WTC11 (cell line): ENCODE data around the gene USH2A.

ENCODE experiments used
- ARID4B ChIP-seq: sonication (generic); formaldehyde crosslinking; IDR thresholded peaks from 2 replicates; pipeline ENCODE4 v1.8.0; 2023; ENCODE audit warnings: missing genetic modification reagents, mild to moderate bottlenecking, borderline replicate concordance
- CREB1 ChIP-seq: sonication (generic); formaldehyde crosslinking; IDR thresholded peaks from 2 replicates; pipeline ENCODE4 v1.8.0; 2023; ENCODE audit warnings: mild to moderate bottlenecking, missing genetic modification reagents
- CTCF ChIP-seq: fragments of 200-600 bp; IDR thresholded peaks from 2 replicates; pipeline ENCODE4 v1.8.0; 2022; ENCODE audit warnings: antibody characterized with exemption
- ELF4 ChIP-seq: sonication (generic); formaldehyde crosslinking; IDR thresholded peaks from 2 replicates; pipeline ENCODE4 v1.8.1; 2022; ENCODE audit warnings: low read depth, mild to moderate bottlenecking, moderate library complexity, missing genetic modification reagents
- ETV6 ChIP-seq: sonication (generic); formaldehyde crosslinking; IDR thresholded peaks from 2 replicates; pipeline ENCODE4 v1.8.1; 2022; ENCODE audit warnings: mild to moderate bottlenecking, missing genetic modification reagents
- FOXK1 ChIP-seq: sonication (generic); formaldehyde crosslinking; IDR thresholded peaks from 2 replicates; pipeline ENCODE4 v1.8.0; 2022; ENCODE audit warnings: mild to moderate bottlenecking, moderate library complexity, missing genetic modification reagents
- IRF2 ChIP-seq: sonication (generic); formaldehyde crosslinking; IDR thresholded peaks from 2 replicates; pipeline ENCODE4 v1.8.0; 2022; ENCODE audit warnings: low read depth, missing genetic modification reagents, borderline replicate concordance
- MAX ChIP-seq: sonication (generic); formaldehyde crosslinking; IDR thresholded peaks from 2 replicates; pipeline ENCODE4 v1.8.0; 2022; ENCODE audit warnings: mild to moderate bottlenecking, missing genetic modification reagents
- TEAD4 ChIP-seq: sonication (generic); formaldehyde crosslinking; IDR thresholded peaks from 2 replicates; pipeline ENCODE4 v1.8.0; 2022; ENCODE audit warnings: mild to moderate bottlenecking, missing genetic modification reagents
- TP53 ChIP-seq: sonication (generic); formaldehyde crosslinking; IDR thresholded peaks from 2 replicates; pipeline ENCODE4 v1.8.1; 2023; ENCODE audit warnings: mild to moderate bottlenecking, missing genetic modification reagents
- ZNF121 ChIP-seq: sonication (generic); formaldehyde crosslinking; IDR thresholded peaks from 2 replicates; pipeline ENCODE4 v1.8.0; 2023; ENCODE audit warnings: missing genetic modification reagents
- TF ChIP-seq, protein P1 (sequence below): sonication (generic); formaldehyde crosslinking; IDR thresholded peaks from 2 replicates; pipeline ENCODE4 v1.8.0; 2022; ENCODE audit warnings: missing genetic modification reagents

GRCh38 chr1:216071262-216071661, 352.0 kb downstream of the USH2A start:
- TF ChIP-seq CREB1 (CRISPR knock-in tag): no peak
- TF ChIP-seq CTCF: no peak
- TF ChIP-seq, protein P1, sequence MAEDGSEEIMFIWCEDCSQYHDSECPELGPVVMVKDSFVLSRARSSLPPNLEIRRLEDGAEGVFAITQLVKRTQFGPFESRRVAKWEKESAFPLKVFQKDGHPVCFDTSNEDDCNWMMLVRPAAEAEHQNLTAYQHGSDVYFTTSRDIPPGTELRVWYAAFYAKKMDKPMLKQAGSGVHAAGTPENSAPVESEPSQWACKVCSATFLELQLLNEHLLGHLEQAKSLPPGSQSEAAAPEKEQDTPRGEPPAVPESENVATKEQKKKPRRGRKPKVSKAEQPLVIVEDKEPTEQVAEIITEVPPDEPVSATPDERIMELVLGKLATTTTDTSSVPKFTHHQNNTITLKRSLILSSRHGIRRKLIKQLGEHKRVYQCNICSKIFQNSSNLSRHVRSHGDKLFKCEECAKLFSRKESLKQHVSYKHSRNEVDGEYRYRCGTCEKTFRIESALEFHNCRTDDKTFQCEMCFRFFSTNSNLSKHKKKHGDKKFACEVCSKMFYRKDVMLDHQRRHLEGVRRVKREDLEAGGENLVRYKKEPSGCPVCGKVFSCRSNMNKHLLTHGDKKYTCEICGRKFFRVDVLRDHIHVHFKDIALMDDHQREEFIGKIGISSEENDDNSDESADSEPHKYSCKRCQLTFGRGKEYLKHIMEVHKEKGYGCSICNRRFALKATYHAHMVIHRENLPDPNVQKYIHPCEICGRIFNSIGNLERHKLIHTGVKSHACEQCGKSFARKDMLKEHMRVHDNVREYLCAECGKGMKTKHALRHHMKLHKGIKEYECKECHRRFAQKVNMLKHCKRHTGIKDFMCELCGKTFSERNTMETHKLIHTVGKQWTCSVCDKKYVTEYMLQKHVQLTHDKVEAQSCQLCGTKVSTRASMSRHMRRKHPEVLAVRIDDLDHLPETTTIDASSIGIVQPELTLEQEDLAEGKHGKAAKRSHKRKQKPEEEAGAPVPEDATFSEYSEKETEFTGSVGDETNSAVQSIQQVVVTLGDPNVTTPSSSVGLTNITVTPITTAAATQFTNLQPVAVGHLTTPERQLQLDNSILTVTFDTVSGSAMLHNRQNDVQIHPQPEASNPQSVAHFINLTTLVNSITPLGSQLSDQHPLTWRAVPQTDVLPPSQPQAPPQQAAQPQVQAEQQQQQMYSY (CRISPR knock-in tag): no peak
- no peak for TF ChIP-seq ELF4 (CRISPR knock-in tag)
- TF ChIP-seq ARID4B (CRISPR knock-in tag): no peak
- no peak for TF ChIP-seq MAX (CRISPR knock-in tag)
- TF ChIP-seq IRF2 (CRISPR knock-in tag): no peak
- TF ChIP-seq FOXK1 (CRISPR knock-in tag): no peak
- no peak for TF ChIP-seq ETV6 (CRISPR knock-in tag)
- no peak for TF ChIP-seq TEAD4 (CRISPR knock-in tag)
- TF ChIP-seq TP53 (CRISPR knock-in tag): no peak
- TF ChIP-seq ZNF121: no peak
